GM19240 (cell line): Measurements from ENCODE around the gene GM2A.
"Not testable (repeated sequence)": the region's sequence is repeated elsewhere in the genome, so short reads cannot be mapped to it uniquely, and the experiment has no call there.

ENCODE experiments used
- DNase-seq: peaks from one replicate; pipeline ENCODE4 v3.0.0; 2011; ENCODE audit warnings: low spot score; ENCODE audit not compliant: insufficient read length

Gene GM2A

DNA sequence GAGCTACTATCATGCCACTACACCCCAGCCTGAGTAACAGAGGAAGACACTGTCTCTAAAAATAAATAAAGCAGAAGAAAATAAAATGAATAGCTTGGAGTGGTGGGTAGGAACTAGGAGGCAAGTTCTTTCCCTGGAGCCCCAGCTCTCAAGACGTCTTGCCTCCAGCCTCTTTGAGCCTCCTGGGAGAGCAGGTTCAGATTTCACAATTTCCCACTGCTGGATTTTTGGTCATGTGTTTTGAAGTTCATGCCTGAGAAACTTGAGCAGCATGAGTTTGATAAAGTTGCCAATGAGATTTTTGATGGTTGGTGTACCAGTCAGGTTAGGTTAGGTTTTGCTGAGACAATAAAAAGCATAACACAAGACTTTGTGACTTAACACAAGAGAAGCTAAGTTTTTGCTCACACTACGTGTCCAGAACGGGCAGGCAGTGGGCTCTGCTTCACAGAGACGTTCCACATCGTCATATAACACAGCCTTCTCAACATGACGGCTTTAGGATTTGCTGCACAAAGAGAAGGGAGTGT is 25.0 kb upstream of the GM2A start:
- DNase-seq, result no peak

DNA sequence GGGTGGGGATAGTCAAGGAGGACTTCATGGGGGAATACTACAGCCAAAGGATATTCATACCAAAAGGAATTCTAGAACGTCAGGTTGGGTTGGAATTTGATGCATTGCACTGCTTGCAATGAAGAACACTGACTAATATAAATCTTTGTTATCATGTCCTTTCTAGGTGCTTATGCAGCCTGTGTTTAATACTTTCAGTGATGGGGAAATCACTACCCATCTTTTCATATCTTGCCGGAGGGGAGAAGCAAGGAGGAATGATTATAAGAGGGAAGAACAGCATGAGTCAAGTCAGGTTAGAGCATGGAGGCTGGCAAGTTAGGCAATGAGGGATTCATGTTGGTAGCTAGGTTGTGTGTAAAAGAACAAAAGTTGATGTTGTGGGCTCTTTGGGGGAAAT is 24.0 kb upstream of the GM2A start:
- DNase-seq, result no peak

DNA sequence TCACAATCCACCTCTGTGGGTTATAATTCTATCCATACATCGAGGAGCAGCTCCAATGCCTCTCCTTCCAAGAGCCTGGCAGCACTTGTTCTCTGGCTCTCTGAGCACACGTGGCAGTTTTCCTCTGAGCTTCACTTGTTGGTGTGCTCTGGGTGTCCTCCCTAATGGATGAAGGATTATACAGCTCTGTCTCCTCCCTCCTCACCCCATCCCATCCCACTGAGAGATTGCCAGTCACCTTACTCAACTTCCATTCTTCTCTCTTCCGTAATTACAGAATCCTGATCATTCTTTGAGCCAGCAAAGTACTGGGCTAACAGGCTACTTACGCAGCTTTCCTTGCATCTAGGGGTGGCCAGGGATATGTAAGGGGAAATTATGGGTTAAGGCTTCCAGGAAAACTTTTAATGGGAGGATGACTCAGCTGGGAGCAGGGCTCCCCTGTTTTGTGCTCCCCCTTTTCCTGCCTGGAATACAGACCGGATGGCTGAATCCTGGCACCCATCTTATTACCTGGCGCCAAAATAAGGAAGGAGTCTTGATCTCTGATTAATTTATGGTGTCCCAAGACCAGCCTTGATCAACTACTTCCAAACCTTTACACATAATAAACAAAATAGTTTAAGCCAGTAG is 22.8 kb upstream of the GM2A start:
- no peak for DNase-seq

DNA sequence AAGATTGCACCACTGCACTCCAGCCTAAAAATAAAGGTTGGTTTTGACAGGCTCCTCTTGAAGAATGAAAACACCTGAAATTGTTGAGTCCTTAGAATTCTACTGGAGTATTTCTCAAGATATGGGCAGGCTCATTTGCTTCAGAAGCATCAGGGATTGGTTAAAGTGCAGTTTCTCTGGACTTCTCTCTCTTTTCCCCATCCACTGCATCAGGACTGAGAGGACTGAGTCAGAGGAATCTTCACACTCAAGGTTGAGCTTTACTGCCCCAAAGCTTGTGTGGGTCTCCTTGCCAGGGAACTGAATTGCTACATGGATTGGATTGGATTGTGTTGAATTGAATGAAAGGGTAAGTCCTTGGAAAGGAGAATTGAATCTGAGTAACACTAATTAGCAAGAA is 21.6 kb upstream of the GM2A start:
- DNase-seq, result no peak

DNA sequence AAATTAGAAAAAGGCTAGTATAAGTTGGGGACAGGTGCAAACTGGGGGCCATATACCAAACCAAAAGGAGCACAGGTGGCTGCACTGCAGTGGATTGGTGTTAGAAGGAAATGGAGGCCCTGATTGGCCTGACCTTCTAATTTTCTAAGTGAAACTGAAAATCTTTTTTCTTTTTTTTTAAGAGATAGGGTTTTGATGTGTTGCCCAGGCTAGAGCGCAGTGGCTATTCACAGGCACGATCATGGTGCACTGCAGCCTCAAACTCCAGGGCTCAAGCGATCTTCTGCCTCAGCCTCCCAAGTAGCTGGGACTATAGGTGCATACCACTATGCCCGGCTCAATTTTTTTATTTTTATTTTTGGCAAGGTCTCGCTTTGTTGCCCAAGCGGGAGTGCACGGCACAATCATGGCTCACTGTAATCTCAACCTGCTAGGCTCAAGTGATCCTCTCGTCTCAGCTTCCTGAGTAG is 19.3 kb upstream of the GM2A start:
- DNase-seq, result no peak

DNA sequence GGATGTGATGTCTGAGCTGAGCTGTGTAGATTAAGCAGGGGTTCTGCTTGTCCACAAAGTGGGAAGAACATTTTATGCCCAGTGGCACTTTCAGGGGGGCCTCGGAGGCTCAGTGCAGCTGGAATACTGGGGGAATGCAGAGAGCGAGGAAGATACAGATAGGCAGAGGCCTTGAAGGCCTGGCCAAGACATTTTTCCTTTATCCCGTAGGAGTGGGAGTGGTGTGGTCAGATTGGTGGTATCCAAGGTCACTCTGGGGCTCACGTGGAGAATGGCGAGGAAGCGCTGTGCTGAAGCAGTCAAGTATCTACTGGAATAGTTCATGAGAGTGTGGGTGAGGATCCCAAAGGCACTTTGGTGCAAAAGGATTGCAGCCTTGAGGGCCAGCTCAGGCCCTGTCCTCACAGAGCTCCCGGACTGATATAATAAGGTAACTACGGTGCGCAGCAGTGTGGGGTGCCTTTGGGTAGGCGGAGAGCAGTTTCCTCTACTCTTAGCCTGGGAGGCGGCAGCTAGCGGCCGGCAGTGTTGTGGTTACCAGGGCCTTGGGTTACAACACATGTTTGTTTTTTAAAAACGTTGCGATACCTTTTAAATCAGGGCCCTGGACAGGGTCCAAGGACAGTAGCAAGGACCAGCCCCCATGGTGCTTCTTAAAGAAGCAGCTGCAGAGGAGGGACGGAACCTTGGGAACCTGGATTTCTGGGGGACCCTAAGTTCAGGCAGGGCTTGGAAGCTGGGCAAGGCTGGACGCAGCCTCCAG is 18.3 kb upstream of the GM2A start:
- DNase-seq, result peak; percentile 51

DNA sequence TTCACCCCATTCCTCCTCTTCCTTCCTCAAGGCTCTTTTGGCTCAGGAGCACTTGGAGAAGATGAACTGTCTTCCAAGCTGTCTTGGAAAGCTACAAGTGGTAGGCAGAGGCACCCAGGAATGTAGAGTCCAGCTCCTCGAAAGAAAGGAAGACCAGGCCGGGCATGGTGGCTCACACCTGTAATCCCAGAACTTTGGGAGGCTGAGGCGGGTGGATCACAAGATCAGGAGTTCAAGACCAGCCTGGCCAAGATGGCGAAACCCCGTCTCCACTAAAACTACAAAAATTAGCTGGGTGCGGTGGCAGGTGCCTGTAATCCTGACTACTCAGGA is 17.8 kb upstream of the GM2A start:
- not testable (repeated sequence) for DNase-seq

DNA sequence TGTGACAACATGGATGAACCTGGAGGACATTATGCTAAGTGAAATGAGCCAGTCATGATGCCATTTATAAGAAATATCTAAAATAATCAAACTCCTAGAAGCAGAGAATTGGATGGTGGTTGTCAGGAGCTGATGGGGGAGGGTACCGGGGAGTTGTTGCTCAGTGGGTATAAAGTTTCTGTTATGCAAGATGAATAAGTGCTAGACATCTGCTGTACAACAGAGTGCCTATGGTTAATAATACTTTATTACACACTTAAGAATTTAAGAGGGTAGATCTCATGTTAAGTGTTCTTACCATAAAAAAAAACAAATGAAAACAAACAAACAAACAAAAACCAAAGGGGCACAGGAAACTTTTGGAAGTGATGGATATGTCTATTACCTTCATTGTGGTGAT is 16.1 kb upstream of the GM2A start:
- no peak for DNase-seq

DNA sequence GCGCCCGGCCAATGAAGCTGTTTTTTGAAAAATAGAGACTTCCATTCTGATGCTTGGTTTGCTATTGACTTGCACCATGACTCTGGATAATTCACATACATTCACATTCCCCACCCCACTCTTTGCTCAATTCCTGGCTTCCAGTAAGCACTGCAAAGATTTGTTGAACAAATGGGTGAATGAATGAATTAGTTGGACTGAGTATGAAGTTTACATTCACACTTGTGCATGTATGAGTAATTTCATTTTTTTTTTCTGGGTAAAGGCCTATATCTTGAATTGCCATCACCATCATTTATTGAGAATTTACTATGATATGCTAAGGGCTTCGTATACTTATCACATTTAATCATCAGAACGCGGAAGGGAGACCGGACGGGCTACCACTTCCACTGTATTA is 15.3 kb upstream of the GM2A start:
- DNase-seq, result no peak

DNA sequence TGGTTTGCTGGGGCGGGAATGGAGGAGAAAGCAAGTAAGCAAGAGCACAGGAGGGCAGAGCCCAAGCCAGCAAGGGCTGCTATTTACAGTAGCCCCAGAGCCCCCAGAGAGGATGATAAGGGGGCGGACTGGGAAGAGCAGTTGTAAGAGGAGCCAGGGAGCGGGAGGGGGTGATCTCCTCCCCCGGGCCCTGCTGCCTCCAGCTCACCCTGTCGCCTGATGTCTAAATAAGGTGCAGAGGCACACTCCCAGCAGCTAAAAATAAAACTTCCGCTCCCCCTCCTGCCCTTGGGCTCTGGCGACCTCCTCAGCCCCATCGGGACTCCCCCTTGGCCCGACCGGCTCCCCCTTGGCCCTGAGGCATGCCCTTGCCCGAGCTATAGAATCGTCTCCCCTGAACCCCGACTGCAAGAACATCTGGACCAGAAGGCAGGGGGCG is 14.7 kb upstream of the GM2A start:
- DNase-seq, result no peak

DNA sequence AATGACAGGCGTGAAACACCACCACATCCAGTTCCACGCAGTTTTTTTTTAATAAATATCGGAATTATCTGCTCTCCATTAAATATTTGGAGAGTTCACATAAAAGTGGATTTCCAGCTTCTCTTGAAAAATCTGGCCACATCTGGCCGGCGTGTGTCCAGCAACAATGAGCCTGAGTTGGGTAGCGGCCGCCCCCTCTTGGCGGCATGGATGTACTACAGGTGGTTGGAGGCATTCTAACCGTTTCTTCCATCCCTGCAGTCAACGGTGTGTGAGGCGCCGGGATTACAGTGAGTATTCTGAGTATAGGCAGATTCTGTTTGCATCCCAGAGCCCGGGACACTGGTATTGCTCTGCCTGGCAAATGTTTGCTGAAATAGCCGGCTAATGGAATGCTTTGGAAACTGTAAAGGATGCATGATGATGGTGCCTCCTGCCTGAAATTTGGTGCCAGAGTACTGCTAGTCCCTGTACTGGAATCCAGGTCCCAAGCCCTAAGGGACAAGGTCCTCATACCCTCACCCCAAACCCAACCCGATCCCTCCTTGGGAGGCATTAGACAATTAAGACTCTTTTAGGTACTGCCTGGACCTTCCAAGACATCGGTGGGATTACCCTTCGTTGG is 13.6 kb upstream of the GM2A start:
- no peak for DNase-seq

DNA sequence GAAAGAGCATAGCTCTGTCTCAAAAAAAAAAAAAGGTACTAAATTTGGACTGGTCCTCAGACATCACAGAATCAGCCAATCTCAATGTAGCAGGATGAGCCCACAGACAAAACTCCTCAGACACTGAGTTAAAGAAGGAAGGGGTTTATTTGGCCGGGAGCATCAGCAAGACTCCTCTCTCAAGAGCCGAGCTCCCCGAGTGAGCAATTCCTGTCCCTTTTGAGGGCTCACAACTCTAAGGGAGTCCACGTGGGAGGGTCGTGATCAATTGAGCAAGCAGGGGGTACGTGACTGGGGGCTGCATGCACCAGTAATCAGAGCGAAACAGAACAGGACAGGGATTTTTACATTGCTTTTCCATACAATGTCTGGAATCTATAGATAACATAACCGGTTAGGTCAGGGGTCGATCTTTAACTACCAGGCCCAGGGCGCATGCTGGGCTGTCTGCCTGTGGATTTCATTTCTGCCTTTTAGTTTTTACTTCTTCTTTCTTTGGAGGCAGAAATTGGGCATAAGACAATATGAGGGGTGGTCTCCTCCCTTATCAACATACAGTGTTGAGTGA is 12.6 kb upstream of the GM2A start:
- not testable (repeated sequence) for DNase-seq

DNA sequence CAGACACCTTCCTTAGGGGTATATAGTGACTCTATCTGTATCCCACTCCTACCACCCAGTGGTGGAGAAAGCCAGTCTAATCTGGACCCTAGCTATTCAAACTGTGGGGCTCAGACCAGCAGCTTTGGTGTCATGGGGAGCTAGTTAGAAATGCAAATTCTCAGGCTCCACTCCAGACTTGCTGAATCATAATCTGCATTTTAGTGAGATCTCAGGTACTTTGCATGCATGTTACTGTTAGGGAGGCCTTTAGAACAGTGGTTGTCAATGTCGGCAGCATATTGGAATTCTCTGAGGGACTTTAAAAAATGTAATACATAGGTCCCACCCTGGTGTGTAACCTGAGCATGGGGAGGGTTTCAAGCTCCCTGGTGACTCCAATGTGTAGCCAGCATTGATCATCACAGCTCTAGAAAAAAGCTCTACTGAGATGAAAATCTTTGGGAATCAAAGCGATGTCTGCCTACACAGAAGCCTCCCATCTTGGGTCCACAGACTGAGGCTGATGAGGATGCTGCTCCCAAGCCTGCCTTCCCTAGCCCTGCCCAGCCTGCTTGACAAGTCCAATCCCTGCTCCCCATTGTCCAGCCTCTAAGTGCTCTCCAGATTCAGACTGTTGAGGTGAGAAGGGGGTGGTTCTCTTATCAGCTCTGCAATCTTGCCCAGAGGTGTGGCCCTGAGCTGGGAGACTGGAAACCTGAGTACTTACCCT is 11.9 kb upstream of the GM2A start:
- DNase-seq, result no peak

DNA sequence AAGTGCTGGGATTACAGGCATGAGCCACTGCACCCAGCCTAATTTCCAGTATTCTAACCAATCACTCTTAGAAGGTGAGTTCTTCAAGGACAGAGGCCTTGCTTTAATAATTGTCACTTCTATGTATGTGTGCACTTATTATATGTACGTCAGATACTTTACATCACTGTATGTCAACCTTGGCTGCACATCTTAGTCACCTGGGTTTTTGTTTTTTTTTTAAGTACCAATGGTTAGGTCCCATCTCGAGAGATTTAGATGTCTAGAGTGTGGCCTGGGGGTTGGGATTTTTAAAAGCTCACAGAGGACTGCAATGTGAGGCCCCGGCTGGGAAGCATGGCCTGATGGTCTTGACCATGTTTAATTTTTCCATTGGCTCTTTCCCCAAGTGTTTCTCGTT is 9.9 kb upstream of the GM2A start:
- DNase-seq, result no peak

DNA sequence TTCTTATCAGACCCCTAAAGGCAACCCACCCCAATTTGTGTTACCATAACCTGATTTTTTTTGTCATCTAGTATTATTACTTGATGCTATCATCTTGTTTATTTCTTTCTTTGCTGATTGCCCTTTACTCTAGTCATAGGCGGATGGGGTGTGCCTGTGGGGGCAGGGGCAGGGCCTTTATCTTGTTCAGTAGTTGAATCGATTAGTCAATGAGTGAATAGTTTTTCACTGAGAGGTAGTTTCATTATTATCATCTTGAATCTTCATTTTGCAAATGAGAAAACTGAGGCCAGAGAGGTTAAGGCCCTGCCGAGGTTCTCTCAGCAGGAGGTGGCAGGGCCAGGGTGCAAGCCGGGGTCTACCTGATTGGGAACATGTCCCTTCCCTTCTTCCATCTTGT is 9.4 kb upstream of the GM2A start:
- DNase-seq, result no peak

DNA sequence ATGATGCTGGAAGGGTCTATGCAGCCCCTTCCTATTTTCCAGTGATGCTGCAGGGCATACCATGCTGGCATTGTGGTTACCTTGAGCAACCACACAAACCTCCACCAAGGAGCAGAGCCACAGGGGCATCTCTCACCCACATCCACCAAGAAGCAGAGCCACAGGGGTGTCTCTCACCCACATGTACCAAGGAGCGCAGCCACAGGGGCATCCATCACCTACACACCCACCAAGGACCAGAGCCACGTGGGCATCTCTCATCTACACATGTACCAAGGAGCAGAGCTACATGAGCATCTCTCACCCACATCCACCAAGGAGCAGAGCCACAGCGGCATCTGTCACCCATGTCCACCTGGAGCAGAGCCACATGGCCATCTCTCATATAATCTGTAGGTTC is 8.8 kb upstream of the GM2A start:
- no peak for DNase-seq

DNA sequence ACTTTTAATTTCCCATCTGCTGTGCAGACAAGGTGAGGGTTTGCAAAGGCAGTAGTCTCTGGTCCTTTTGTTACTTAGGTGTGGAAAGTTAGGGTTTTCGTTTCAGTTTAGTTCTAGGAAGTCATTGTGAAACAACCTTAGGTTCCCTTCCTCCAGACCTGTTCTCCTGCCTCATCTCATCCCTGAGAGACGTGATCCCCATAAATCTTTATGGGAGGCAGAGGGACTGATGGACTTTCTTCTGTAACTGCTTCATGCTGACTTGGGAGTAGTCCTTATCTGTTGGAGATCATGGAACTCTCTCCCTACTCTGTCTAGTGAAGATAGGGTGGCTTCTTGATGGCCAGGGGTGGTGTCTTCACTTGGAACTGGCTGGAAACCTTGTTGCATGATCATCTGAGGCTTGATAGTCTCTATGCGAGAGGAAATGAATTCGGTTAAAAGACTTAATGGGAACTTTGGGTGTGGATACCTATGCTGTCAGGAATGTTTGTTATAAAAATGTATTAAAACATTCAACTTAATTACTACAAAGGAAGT is 7.2 kb upstream of the GM2A start:
- DNase-seq, result no peak

DNA sequence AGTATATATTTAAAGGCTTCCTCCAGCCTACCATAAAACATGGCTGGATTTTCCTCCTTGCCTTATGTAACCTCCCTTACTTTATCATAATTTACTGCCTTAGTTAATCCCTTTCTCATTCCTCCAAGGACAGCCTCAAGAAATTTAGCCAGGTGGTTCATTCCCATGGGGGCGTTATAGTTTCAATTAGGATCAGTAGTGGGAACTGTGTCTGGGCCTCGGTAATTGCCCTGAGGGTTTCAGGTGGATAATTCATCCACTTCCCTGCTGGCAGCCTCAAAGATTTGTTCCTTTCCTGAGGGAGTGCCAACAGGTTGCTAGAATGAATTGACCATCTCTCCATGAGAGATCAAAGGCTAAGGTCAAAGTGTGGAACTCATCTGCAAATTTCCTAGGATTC is 4.3 kb upstream of the GM2A start:
- no peak for DNase-seq

DNA sequence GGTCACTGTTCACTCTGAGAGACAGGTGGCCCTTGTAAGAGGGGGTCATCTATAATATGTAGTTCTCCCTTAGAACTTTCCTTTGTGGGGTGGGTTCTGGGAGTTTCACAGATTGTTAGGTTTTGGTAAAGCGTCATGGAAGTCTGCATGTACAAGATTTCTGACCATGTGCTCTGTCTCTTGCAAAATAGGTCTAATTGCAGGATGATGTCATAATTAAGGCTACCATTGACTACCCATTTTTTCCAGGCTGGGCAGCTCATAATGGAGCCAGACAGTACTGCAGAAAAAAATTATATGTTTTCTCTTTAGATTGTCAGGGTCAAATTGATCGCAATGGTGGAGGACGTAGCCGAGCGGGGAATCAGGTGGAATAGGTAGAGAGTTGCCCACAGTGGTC is 3.7 kb upstream of the GM2A start:
- no peak for DNase-seq

DNA sequence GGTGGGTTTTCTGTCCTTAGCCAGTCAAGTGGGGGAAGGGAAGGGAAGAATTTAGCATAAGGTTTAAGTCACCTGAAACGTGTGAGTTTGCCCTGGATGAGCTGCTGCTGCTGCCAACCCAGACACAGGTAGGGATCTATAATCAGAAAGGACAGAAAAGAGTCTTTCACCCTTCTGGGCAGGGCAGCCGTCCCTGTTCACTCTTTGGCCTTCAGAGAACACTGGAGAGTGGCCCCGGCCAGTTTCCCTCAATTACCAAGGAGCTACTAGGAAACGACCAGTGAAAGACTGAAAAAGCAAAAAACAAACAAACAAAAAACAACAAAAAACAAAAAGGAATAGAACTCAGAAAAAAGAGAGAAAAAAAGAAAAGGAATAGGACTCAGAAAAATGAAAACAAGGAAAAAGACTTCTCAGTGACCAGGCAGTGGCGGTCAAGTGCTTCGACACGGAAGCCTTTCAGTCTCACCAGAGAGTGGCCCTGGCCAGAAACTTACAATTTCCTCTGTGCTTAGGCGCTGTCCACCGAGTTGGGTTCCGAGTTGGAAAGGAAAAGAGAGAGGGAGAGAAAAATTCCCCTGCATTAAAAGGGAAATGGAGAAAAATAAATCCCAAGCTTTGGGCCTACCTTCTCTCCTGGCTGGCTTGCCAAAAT is 2.5 kb upstream of the GM2A start:
- no peak for DNase-seq
